Myometrial cell (primary cell): ENCODE data around the gene COG5. TPM values are rescaled to one million over a fixed set of nuclear protein-coding genes. Genes with fewer than 3 reads are reported as not detected.

Experiments used
- total RNA-seq: library from RNA; depleted of rRNA; stranded (reverse); fragments of >200 nt; gene quantifications from 2 replicates; pipeline ENCODE4 v1.2.3, GENCODE V29; 2015

Gene COG5
- 23.9 and 42.7 TPM in 2 replicates for total RNA-seq

GRCh38 chr7:107563775-107564552 lies at the start of gene COG5, which contains the start of gene DUS4L:
Gene COG5, minus strand, starts transcription at chr7:107563920. Its CDS starts 24 bp downstream, at chr7:107563896.
Gene DUS4L, plus strand, starts transcription at chr7:107563971. Its CDS starts 3,100 bp downstream, at chr7:107567071.

DNA sequence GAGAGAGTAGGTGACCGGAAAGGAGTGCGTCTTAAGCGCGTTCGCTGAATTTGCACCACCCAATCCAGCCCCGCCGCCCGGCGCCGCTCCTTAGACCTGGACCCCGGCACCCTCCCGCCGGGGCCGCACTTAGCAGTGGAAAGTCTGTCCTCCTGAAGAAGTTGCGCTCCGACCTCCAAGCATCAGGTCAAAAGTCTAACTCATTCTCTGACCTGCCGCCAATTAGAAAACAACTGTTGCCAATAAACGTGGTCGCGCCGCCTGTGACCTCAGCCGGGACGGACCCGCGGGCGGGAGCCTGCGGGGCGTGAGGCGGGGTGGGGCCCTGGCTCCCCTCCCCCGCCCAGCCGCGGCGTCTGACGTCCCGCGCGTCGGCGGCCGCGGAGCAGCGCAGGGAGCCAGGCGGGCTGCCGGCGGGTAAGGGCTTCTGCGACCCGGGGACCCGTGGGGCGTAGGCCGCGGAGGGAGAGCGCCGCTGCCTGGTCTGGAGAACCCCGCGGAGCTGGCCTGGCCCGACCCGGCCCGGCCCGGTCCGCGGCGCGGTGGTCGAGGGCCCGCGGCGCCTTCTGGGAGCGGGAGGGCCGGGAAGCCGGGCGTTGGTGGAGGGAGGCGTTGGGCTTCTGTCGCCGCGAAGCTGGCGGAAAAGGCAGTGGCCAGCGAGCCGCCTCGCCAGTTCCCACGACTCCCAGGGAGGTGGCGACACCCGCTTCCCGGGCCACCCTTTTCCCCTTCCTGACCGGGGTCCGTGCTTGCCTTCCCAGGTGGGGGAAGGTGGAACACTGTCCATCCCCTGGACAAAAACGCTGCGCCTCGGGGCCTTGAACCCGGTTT lies 16.4 kb upstream of the COG5 start, which contains the start of gene BCAP29:
Gene BCAP29 (plus strand): TSS at position 362 of the 831 bp plus-strand sequence. CDS start 527 bp downstream, outside the sequence.

DNA sequence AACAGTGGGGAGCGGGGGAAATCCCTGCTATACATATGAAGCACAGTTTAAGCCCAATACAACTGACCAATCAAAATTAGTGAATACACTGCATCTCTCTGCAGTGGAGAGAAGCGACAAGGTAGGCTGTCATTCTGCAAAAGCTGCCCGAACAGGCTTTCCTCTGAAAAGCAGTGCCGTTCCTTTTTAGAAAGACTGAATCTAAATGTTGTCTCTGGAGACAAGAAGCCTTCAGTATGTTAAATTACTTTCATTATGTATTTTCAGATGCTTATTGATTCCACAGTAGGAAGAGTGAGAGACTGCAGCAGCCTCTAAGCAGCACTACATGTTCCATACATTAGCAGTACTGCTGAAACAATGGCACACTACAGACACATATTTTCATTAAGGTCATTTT lies 93.8 kb downstream of the COG5 start, which contains the start of gene GPR22:
Gene GPR22 (plus strand): TSS at position 129 of the 400 bp plus-strand sequence. CDS start 4,004 bp downstream, outside the sequence.

DNA sequence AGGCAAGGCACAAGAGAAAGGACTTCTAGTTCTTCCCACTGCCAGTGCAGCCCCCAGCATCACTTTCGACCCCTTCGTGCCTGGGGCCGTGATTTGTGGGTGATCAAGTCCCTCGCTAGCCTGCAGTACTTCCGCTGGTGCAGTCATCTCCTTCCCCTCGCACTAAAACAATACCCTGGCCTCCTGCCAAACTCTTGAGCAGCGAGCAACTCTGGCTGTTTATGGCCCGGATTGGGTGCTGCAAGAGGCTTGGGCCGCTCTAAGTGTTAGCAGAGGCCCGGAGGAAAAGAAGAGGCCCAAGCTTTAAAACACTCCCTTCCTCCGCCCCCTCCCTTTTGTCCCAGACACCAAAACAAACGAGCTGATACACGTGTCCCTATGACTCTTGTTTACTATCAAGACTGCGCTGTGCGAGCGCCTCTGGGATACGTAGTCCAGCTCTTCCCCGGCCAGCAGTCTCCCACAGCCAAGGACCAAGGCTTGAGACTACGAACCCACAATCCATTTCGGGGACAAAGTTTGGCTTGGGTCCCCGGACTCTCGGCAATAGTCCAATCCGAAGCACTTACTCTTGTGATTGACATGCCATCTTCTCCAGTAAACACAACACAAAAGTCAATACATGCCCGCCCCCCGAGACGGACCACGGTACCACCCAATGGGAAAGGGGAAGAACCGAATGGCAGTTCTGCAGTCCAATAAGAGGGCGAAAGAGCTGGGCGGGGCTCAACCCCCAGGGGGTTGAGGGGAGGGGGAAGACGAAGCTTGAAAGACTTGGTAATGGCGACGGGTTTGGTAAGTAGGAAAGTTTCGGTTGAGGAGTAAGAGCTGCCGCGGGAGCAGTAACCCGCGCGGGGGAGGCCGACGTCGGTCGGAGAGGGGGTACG lies 395.2 kb downstream of the COG5 start, which contains the start of gene HBP1:
Gene HBP1 (plus strand): TSS at position 771 of the 887 bp plus-strand sequence. CDS start 10,891 bp downstream, outside the sequence.

Other genes starting within 250 kb of the COG5 start
- gene GPR22, start 93.9 kb downstream of the COG5 start, total RNA-seq = 0.71 TPM in 1 of 2 replicates, not detected in the other
- gene DUS4L, start 51 bp upstream of the COG5 start, total RNA-seq = 10.5 and 11.2 TPM in 2 replicates
- gene BCAP29, start 16.3 kb upstream of the COG5 start, total RNA-seq = 85.9 and 131 TPM in 2 replicates
- gene SLC26A4, start 96.9 kb upstream of the COG5 start, total RNA-seq = under 0.01 and 0.18 TPM in 2 replicates
- gene CBLL1, start 180.2 kb upstream of the COG5 start, total RNA-seq = 11.3 and 12.7 TPM in 2 replicates
- gene SLC26A3, start 239.3 kb upstream of the COG5 start, total RNA-seq = not detected in 2 replicates